ENCODE measurements around the gene NF2. TPM values are rescaled to one million over a fixed set of nuclear protein-coding genes. Genes with fewer than 3 reads are reported as not detected.

Gene NF2
- total RNA-seq, 1 donor from 2014 or later: 48.4 TPM

DNA sequence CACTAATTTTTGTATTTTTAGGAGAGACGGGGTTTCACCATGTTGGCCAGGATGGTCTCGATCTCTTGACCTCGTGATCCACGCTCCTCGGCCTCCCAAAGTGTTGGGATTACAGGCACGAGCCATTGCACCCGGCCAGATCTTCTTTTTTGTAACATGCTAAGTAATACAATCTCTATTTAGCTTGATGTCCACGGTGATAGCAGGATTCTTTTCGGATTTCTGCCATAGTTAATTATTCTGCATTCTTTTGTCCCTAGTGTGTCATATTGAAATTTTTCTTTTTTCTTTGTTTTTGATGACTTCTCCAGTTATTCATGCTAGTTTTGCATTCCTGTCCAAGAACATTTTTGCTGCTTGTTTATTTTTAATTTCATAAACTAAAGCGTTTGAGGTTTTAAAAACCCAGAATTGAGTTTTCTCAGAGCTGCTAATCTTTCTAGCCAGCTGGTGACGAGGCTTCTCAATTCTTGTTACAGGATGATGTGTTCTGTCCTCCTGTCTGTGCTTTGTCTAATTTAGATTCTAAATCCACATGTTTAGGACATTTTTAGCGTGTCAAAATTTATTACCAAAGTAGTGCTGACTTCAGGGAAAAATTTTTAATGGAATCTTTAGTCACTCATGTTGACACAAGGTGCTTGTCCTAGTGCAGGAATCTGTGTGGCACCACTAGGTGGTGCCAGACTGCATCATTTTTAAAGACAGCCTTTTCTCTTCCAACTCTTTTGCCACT is 21.8 kb downstream of the NF2 start:
- Mint-ChIP-seq H3K27ac (ENCODE audit: unreplicated experiment) (no peak overlapping the region), H3K4me1 (peaks cover 31% of the 10 kb centered on the region), H3K4me3 (no peak overlapping the region), H3K36me3 (ENCODE audit: low read depth) (no peaks in the 10 kb centered on the region), H3K27me3 (ENCODE audit: low read depth) (no peaks in the 10 kb centered on the region), H3K9me3 (no peaks in the 10 kb centered on the region)
- DNase-seq (ENCODE audit: low read depth, low spot score): peak; percentile 22
- TF ChIP-seq, protein P1, sequence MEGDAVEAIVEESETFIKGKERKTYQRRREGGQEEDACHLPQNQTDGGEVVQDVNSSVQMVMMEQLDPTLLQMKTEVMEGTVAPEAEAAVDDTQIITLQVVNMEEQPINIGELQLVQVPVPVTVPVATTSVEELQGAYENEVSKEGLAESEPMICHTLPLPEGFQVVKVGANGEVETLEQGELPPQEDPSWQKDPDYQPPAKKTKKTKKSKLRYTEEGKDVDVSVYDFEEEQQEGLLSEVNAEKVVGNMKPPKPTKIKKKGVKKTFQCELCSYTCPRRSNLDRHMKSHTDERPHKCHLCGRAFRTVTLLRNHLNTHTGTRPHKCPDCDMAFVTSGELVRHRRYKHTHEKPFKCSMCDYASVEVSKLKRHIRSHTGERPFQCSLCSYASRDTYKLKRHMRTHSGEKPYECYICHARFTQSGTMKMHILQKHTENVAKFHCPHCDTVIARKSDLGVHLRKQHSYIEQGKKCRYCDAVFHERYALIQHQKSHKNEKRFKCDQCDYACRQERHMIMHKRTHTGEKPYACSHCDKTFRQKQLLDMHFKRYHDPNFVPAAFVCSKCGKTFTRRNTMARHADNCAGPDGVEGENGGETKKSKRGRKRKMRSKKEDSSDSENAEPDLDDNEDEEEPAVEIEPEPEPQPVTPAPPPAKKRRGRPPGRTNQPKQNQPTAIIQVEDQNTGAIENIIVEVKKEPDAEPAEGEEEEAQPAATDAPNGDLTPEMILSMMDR (conservative IDR thresholded peaks at IDR 0.05): peak; percentile 95

DNA sequence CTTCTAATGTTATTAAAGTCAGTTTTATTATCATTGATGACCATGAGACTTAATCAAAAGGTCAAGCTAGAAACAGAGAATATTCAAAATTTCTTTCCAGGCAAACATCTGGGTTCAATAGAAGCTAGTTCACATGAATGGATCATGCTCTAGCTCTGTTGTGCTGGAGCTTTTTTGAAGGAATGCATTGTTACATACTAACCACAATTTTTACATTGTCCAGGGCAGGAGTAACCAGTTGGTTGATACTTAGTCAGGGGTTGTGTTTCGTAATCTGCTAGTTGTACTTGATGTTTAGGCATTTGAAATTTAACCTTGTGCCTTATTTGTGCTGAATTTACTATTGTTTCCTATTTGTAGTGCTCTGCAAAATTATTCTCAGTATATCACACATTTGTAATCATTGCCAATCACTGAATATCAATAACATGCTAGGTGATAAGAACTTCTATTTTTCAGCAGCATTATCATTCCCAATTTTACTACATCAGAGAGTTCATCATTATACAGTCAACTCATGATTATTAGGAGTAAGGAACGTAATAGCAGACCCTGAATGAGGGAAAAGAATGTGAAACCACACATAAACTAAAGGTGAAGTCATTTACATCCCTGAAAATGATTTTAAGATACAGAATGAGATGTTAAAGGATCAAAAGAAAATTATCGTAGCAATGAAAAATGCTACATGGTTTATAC is 23.2 kb downstream of the NF2 start:
- TF ChIP-seq, protein P1 (conservative IDR thresholded peaks at IDR 0.05): no peak
- H3K4me3 Mint-ChIP-seq: no peak overlapping the region
- peaks cover 29% of the 10 kb centered on the region for H3K4me1 Mint-ChIP-seq
- no peaks in the 10 kb centered on the region for H3K27me3 Mint-ChIP-seq (ENCODE audit: low read depth)
- no peaks in the 10 kb centered on the region for H3K36me3 Mint-ChIP-seq (ENCODE audit: low read depth)
- no peak overlapping the region for H3K27ac Mint-ChIP-seq (ENCODE audit: unreplicated experiment)
- H3K9me3 Mint-ChIP-seq: no peaks in the 10 kb centered on the region
- no peak for DNase-seq (ENCODE audit: low read depth, low spot score)

DNA sequence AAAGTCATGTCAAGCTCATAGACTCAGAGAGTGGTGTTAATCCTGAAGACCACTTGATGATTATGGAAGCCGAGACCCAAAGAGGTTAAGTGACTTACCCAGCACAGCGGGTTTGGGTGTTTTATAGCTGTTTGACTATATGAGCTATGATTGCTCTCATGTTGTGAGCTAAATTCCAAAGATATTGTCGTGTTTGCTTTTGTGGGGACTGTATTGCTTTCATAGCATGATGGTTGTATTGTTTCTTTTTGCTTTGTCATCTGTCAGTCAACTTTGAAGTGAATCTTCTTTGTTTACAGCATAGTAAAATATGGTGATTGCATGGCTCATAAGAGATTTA is 23.7 kb downstream of the NF2 start:
- no peaks in the 10 kb centered on the region for H3K9me3 Mint-ChIP-seq
- no peak overlapping the region for H3K4me3 Mint-ChIP-seq
- no peaks in the 10 kb centered on the region for H3K27me3 Mint-ChIP-seq (ENCODE audit: low read depth)
- DNase-seq (ENCODE audit: low read depth, low spot score): no peak
- TF ChIP-seq, protein P1 (conservative IDR thresholded peaks at IDR 0.05): no peak
- no peaks in the 10 kb centered on the region for H3K36me3 Mint-ChIP-seq (ENCODE audit: low read depth)
- no peak overlapping the region for H3K27ac Mint-ChIP-seq (ENCODE audit: unreplicated experiment)
- peaks cover 25% of the 10 kb centered on the region for H3K4me1 Mint-ChIP-seq

DNA sequence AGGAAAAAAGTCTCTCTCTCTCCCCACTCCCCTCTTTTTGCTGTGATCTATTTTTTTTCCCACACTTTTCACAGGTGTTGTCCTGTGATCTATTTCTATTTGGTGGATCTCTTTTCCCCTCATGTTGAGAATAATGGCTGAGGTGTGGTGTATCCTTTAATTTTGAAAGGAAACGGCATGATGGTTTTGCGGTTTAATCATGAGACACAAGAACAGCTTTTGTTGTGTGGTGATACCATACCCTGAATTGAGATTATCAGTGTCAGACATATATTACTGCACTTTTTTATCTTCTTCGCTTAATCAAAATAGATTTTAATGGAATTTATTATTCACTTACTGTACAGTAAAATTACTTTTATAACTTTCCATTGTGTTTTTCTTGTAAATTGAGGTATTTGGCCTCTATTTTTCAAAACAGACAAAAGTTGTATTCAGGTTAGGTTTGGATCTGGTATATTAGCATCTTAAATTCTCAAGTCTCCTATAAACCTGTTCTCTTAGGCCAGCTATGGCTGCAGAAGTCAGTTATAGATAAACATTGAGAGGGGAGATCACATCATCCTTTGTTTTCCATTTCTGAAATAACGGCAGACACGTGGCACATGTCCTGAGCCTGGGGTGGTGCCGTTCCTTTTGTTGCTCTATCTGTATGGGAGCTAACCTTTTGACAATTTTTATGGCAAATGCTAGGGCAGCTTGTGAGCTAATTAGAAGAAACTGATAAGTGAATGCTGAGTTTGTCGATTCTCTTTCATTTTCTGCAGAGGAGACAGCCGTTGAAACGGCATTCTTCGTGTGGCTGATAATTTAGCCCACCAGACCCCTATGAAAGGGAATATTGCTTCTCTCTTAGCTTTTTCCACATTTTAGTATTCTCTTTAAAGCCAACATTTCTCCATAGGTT is 25.8 kb downstream of the NF2 start:
- no peak for DNase-seq (ENCODE audit: low read depth, low spot score)
- peaks cover 22% of the 10 kb centered on the region for H3K4me1 Mint-ChIP-seq
- no peaks in the 10 kb centered on the region for H3K36me3 Mint-ChIP-seq (ENCODE audit: low read depth)
- H3K27ac Mint-ChIP-seq (ENCODE audit: unreplicated experiment): peak overlapping the region; percentile 10
- no peaks in the 10 kb centered on the region for H3K9me3 Mint-ChIP-seq
- TF ChIP-seq, protein P1 (conservative IDR thresholded peaks at IDR 0.05): no peak
- no peaks in the 10 kb centered on the region for H3K27me3 Mint-ChIP-seq (ENCODE audit: low read depth)
- H3K4me3 Mint-ChIP-seq: no peak overlapping the region

DNA sequence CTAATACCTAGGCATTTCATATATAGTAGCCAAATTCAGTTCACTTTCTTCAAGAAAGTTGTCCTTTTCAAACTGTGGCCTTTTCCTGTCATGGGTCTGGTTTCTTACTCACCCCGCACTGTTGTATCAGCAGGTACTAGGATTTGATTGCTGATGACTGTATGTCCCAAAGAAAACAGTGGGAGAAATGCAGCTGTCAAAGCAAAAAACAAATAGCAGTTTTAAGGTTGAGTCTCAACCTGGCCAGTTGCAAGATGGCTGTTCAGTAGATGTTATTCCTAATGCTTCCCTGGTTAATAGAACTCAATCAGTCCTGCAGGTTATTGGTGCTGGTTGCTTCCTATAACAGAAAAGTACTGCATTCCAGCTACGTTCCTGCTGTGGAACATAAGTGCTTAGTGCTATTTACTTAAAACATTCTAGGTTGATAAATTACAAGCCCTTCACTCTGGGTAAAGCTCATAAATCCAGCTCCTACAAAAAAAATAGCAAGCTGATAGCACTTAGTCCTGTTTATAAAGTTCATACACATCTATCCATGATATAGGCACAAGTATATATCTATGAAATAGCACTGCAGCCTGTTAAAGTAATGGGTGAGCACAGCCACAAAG is 26.6 kb downstream of the NF2 start:
- no peak for DNase-seq (ENCODE audit: low read depth, low spot score)
- Mint-ChIP-seq H3K27me3 (ENCODE audit: low read depth) (no peaks in the 10 kb centered on the region), H3K4me1 (peaks cover 22% of the 10 kb centered on the region), H3K27ac (ENCODE audit: unreplicated experiment) (no peak overlapping the region), H3K4me3 (no peak overlapping the region), H3K36me3 (ENCODE audit: low read depth) (no peaks in the 10 kb centered on the region), H3K9me3 (no peaks in the 10 kb centered on the region)
- TF ChIP-seq, protein P1 (conservative IDR thresholded peaks at IDR 0.05): no peak

Measured in neural crest cell (in vitro differentiated cells).